ENCODE measurements around the gene ABCA12.

GRCh38 chr2:215141706-215142105 lies 3.3 kb upstream of the ABCA12 start:
- no peak for TF ChIP-seq CTCF (conservative IDR thresholded peaks at IDR 0.05 in 1 of 2, IDR thresholded peaks at IDR 0.05 in 1 of 2; ENCODE audit: low read depth in 1 of 2, low read length in 2 of 2)
- TF ChIP-seq EZH2 (IDR thresholded peaks at IDR 0.05; ENCODE audit: low read length, missing control alignments) = no peak
